Amniotic epithelial cell (primary cell): ENCODE data around the gene IFNA7.
"Not testable (repeated sequence)": the region's sequence is repeated elsewhere in the genome, so short reads cannot be mapped to it uniquely, and the experiment has no call there.

Experiments used
- DNase-seq: peaks from one replicate; pipeline ENCODE4 v3.0.0-alpha.2; 2010; ENCODE audit warnings: low read depth

The IFNA7 gene

DNA sequence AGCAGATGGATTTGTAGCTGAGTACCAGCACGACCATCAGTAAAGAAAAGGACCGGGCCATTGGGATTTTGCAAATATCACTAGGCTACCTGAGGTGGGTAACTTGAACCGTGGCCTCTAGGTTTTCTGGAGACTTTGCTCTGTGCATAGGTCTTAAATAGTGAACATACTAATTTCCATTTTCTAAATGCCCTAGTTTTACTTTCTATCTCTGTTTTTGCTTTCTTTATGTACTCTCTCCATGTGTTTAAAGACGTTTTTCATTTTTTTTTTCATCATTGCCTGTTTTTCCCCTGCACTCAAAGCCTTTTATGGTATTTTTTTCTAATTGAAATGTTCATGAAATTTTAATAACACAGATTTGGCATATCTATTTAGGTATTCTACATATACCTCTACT is at the start of gene IFNA7:
Gene IFNA7, minus strand, starts transcription at position 101 of the 400 bp plus-strand sequence. Its CDS starts 40 bp downstream, at position 61.
- DNase-seq: not testable (repeated sequence)

DNA sequence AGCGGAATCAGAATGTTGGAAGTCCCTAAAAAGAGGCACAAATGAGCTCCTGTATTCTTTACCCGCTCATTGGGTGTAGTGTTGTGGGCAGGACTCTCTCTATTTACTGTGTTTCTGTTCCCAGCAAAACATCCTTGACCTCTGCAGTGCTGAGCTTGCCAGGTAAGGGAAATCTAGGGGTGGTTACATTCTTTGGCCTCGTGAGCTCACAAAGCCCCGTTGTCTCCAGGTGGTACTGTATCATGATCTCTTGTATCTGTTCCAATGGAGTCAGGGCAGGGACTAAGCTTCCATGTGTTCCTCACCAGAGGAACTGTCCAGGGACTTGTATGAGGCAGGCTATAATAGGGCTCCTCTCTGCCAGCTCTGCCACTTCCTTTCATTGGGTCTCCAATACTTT is 49.6 kb upstream of the IFNA7 start:
- no peak for DNase-seq

GRCh38 chr9:21251190-21251589 is 49.2 kb upstream of the IFNA7 start:
- no peak for DNase-seq

DNA sequence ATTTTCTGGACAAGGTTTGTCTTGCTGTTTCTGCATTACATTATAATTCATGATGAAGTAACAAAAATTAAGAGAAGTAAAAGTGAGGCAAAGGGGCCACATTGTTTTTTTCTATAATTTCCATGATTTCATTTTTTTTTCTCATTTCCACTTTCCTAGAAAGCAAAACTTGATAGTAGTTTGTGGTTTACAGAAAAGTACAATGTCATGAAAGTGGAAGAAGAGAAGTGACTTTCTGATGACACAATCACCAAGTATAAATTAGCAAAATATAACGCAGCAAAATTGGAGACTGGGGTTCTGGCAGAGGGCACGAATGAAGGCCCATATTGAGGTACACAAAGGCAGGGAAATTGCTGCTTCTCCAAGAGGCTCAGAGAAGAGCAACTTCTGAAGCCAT is 42.8 kb upstream of the IFNA7 start:
- no peak for DNase-seq

DNA sequence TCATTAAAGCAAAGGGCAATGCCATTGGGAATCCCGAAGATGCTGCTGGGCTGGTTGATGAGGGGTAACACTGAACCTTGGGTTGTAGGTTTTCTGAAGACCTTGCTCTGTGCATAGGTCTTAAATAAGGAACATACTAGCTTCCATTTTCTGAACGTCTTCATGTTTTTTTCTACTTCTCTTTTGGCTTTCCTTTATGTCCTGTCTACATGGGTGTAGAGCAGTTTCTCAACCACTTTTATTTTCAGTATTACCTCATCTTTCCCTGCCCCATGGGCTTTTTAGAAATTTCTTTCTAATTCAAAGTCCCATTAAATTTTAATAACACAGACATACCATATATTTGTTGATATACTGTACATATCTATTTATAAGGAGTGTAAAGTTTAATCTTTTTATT is 37.9 kb upstream of the IFNA7 start, which contains the start of gene IFNA14:
Gene IFNA14, minus strand, starts transcription at position 95 of the 400 bp plus-strand sequence. Its CDS starts 70 bp downstream, at position 25.
- no peak for DNase-seq

DNA sequence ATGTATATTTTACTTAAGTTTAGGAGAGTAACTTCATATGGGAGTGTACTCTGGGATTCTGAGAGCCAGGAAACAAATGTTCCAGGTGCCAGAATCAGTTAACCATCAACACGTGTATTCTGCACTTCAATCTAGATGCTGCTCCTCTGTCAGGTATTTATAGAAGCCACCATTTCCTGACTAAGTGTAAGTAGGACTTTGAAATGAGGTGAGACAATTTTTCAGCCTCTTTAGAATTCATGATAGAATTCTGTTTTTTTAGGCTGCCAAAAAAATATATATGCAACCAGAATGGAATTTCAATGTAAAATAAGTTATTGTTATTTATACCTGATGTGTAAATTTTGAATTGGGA is 34.3 kb upstream of the IFNA7 start:
- not testable (repeated sequence) for DNase-seq

DNA sequence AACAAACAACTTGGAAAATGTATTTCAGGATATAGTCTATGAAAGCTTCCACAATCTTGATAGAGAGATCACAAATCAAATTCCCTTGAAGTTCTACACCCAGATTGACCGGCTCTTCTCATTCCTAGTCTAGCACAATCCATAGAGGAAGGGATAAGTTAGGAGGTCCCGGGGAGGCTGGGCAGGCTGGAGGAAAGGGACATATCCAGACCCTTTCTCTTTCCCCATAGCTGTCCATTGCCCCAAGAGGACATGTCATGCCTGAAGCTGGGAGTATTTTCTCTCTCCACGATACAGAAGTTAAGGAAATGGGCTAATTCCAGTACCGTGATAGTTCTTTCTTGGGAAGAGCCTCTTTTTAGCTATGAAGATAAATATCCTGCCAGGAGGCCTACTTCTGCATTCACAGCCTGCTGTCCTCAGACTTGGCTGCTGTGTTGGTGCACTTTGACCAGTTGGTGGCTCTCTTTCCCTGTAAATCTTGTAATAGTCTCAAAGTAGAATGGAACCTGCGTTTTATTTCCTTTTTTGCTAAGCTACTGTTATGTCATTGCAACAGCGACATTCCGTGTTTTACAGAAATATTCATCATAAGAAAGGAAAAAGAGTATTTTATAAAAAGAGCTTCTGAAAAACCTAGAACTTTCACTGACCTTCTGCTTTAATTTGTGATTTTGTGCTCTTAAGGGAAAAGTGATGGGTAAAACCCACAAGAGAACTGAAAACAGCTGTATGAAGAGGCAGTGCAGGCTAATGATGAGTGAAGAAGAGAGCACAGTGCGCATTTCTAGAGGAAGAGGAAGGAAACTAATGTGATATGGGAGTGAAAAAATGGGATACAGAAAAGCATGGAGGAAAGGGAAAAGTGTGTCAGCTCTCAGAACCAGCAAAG is 33.7 kb upstream of the IFNA7 start:
- peak; percentile 40 for DNase-seq

DNA sequence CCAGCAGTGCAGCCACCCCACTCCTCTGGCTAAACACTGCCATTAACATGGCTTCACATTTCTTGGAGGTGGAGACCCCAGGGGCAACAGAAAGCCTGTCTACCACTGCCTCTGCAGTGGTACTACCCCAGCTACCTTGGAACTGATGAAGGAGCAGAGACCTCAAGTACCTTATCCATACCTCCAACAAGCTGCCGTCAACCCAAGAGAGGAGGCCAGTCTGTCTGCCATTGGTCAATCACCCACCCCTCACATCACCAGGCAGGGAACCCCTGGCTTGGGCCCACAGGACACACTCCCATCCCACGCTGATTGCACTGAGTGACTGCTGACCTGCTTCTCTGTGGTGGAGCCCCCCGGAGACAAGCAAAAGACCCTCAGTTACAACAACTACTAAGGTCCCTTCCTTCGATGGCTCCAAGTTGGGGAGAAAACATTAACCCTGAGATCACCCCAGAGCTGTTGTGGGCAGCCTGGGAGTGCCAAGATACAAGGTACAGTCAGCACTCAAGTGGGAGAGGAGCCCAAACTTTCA is 32.2 kb upstream of the IFNA7 start:
- no peak for DNase-seq

- no peak for DNase-seq
Observed at GRCh38 chr9:21233258-21233657, 31.3 kb upstream of the IFNA7 start.

GRCh38 chr9:21228122-21228521 is 26.1 kb upstream of the IFNA7 start, which contains the start of gene IFNA17:
TSS of gene IFNA17 (minus strand) at chr9:21228222. CDS start at chr9:21228173, 49 bp downstream.
- DNase-seq: no peak

- DNase-seq: not testable (repeated sequence)
Observed at GRCh38 chr9:21217211-21217610, 15.2 kb upstream of the IFNA7 start, which contains the start of gene IFNA16. TSS of gene IFNA16 (minus strand) at chr9:21217311. CDS start at chr9:21217305, 6 bp downstream.

GRCh38 chr9:21213411-21214326 is 11.7 kb upstream of the IFNA7 start:
- DNase-seq: peak; percentile 3

GRCh38 chr9:21212160-21212559 is 10.2 kb upstream of the IFNA7 start:
- not testable (repeated sequence) for DNase-seq

GRCh38 chr9:21210782-21211181 is 8.8 kb upstream of the IFNA7 start:
- not testable (repeated sequence) for DNase-seq

DNA sequence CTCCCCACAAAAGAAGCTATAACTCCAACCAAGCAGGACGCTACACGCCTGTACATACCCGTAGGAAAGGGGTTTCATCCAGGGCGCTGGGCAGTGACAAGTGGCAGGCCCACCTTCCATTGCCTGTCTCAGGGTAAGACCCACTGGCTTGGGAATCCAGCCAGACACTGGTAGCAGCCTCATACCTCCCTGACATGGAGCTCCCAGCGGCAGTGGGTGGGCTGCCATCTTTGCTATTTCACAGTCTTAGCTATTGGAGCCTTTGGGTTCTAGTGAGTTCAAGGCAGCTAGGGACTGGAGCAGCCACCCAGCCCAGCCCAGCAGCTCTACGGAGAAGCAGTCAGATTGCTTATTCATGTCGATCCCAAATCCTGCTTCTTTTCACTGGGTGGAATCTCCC is 8.3 kb upstream of the IFNA7 start:
- no peak for DNase-seq

DNA sequence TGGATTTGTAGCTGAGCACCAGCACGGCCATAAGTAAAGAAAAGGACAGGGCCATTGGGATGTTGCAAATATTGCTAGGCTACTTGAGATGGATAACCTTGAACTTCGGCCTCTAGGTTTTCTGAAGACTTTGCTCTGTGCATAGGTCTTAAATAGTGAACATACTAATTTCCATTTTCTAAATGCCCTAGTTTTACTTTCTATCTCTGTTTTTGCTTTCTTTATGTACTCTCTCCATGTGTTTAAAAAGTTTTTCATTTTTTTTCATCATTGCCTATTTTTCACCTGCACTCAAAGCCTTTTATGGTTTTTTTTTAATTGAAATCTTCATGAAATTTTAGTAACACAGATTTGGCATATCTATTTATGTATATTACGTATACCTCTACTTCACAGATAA is 5.0 kb upstream of the IFNA7 start, which contains the start of gene IFNA10:
Gene IFNA10, minus strand, starts transcription at position 101 of the 400 bp plus-strand sequence. Its CDS starts 46 bp downstream, at position 55.
- not testable (repeated sequence) for DNase-seq

DNA sequence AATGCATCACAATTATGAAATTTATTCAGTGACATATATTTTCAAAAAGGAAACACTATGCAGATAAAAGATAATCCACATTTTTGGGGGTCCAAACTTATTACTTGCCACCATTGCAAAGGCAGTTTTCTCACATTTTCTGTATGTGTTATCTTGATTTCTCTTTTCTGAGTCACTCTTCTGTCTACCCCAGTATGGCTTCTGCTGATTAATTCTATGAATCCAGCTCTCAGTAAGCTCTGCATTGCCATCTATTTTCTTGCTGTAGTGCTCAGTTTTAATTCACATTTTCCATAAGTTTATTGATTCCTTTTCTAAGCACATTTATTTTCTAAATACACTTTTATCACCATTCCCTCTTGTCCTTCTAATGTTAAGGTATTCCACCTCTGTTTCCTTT is 3.2 kb upstream of the IFNA7 start:
- DNase-seq: peak; percentile 0

DNA sequence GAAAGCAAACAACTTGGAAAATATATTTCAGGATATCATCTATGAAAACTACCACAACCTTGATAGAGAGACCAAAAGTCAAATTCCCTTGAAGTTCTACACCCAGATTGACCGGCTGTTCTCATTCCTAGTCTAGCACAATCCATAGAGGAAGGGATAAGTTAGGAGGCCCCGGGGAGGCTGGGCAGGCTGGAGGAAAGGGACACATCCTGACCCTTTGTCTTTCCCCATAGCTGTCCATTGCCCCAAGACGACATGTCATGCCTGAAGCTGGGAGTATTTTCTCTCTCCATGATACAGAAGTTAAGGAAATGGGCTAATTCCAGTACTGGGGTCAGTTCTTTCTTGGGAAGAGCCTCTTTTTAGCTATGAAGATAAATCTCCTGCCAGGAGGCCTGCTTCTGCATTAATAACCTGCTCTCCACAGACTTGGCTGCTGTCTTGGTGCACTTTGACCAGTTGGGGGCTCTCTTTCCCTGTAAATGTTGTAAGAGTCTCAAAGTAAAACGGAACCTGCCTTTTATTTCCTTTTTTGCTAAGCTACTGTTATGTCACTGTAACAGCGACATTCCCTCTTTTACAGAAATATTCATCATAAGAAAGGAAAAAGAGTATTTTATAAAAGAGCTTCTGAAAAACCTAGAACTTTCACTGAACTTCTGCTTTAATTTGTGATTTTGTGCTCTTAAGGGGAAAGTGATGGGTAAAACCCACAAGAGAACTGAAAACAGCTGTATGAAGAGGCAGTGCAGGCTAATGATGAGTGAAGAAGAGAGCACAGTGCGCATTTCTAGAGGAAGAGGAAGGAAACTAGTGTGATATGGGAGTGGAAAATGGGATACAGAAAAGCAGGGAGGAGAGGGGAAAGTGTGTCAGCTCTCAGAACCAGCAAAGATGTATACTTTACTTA is 6.9 kb downstream of the IFNA7 start:
- peak; percentile 4 for DNase-seq

DNA sequence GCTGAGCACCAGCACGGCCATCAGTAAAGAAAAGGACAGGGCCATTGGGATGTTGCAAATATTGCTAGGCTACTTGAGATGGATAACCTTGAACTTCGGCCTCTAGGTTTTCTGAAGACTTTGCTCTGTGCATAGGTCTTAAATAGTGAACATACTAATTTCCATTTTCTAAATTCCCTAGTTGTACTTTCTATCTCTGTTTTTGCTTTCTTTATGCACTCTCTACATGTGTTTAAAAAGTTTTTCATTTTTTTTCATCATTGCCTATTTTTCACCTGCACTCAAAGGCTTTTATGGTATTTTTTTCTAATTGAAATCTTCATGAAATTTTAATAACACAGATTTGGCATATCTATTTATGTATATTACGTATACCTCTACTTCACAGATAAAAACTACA is 14.5 kb downstream of the IFNA7 start, which contains the start of gene IFNA4:
Gene IFNA4, minus strand, starts transcription at position 101 of the 400 bp plus-strand sequence. Its CDS starts 56 bp downstream, at position 45.
- DNase-seq: not testable (repeated sequence)
